ENCODE data around the gene FBRS.

The FBRS gene

GRCh38 chr16:30665830-30666190 lies 7.6 kb downstream of the FBRS start:
- Histone ChIP-seq H3K27ac (ENCODE audit: low read depth, low read length) (no peak overlapping the region), H3K4me3 (ENCODE audit: low read length) (no peak overlapping the region), H3K9me3 (ENCODE audit: insufficient read depth, low read depth, low read length) (no peaks in the 10 kb centered on the region), H3K36me3 (ENCODE audit: insufficient read depth, low read length) (peaks cover 51% of the 10 kb centered on the region), H3K9ac (ENCODE audit: low read depth, low read length) (no peak overlapping the region), H3K27me3 (ENCODE audit: insufficient read depth, low read length) (peaks cover 87% of the 10 kb centered on the region), H3K4me1 (ENCODE audit: insufficient read depth, low read length) (no peaks in the 10 kb centered on the region)
- WGBS = 95% methylated on average over 4 of the region's 4 CpGs

DNA sequence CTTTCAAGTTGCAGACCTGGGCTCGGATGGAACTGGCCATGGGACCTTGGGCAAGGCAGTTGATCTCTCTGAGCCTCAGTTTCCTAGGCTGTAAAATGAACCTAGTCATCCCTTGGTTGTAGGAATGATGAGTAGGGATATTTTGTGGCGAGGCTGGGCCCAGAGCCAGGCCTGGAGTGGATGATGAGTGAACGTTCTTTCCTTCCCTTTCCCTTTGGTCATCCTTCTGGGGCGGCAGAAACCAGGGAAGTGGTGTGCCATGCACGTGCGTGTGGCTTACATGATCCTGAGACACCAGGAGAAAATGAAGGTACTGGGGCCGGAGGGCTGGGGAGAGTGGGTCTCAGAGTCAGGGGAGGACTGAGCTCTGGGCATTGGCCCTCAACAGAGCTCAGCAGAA lies 8.4 kb downstream of the FBRS start:
- Histone ChIP-seq H3K4me1 (ENCODE audit: insufficient read depth, low read length) (no peaks in the 10 kb centered on the region), H3K9ac (ENCODE audit: low read depth, low read length) (no peak overlapping the region), H3K27me3 (ENCODE audit: insufficient read depth, low read length) (peaks cover 87% of the 10 kb centered on the region), H3K4me3 (ENCODE audit: low read length) (no peak overlapping the region), H3K36me3 (ENCODE audit: insufficient read depth, low read length) (peaks cover 43% of the 10 kb centered on the region), H3K27ac (ENCODE audit: low read depth, low read length) (no peak overlapping the region), H3K9me3 (ENCODE audit: insufficient read depth, low read depth, low read length) (no peaks in the 10 kb centered on the region)
- WGBS = 94% methylated on average over 7 of the region's 7 CpGs

GRCh38 chr16:30667361-30667905 lies 9.2 kb downstream of the FBRS start:
- H3K36me3 ChIP-seq (ENCODE audit: insufficient read depth, low read length) = peaks cover 37% of the 10 kb centered on the region
- H3K4me1 ChIP-seq (ENCODE audit: insufficient read depth, low read length) = no peaks in the 10 kb centered on the region
- no peak overlapping the region for H3K27ac ChIP-seq (ENCODE audit: low read depth, low read length)
- WGBS = 92% methylated on average over 11 of the region's 11 CpGs
- H3K9me3 ChIP-seq (ENCODE audit: insufficient read depth, low read depth, low read length) = no peaks in the 10 kb centered on the region
- peaks cover 87% of the 10 kb centered on the region for H3K27me3 ChIP-seq (ENCODE audit: insufficient read depth, low read length)
- no peak overlapping the region for H3K9ac ChIP-seq (ENCODE audit: low read depth, low read length)
- no peak overlapping the region for H3K4me3 ChIP-seq (ENCODE audit: low read length)

- Histone ChIP-seq H3K27me3 (ENCODE audit: insufficient read depth, low read length) (peaks cover 87% of the 10 kb centered on the region), H3K9ac (ENCODE audit: low read depth, low read length) (no peak overlapping the region), H3K27ac (ENCODE audit: low read depth, low read length) (no peak overlapping the region), H3K4me1 (ENCODE audit: insufficient read depth, low read length) (no peaks in the 10 kb centered on the region), H3K36me3 (ENCODE audit: insufficient read depth, low read length) (peaks cover 29% of the 10 kb centered on the region), H3K4me3 (ENCODE audit: low read length) (no peak overlapping the region), H3K9me3 (ENCODE audit: insufficient read depth, low read depth, low read length) (no peaks in the 10 kb centered on the region)
- WGBS = 93% methylated on average over 12 of the region's 12 CpGs
Observed at GRCh38 chr16:30668393-30668792, 10.2 kb downstream of the FBRS start.

DNA sequence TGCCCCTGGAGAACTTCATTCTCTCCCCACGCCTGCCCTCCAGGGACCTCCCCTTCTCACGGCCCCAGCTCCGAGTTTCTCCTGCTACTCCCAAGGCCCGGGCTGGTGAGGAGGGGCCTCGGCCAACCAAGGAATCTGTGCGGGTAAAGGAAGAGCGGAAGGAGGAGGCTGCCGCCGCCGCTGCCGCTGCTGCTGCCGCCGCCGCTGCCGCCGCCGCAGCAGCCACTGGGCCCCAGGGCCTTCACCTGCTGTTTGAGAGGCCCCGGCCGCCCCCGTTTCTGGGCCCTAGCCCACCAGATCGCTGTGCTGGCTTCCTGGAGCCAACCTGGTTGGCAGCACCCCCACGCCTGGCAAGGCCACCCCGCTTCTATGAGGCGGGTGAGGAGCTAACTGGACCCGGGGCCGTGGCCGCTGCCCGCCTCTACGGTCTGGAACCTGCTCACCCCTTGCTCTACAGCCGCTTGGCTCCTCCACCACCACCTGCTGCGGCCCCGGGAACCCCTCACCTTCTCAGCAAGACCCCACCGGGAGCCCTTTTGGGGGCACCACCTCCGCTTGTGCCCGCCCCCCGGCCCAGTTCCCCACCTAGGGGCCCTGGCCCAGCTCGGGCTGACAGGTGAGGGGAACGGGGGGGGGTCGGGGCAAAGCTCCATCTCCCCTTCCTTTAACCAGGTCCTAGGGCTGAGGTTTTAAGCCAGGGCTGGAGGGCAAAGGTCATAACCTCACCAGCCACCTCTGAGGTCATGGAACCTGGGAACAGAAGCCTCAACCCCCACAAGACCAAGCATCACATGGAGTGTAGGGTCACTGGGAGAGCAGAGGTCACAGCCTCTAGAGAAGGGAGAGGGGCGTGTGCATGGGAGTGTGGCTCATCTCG lies 11.0 kb downstream of the FBRS start:
- Histone ChIP-seq H3K36me3 (ENCODE audit: insufficient read depth, low read length) (peaks cover 25% of the 10 kb centered on the region; the same call in 1 of the 2 replicates), H3K27me3 (ENCODE audit: insufficient read depth, low read length) (peaks cover 91% of the 10 kb centered on the region), H3K4me1 (ENCODE audit: insufficient read depth, low read length) (no peaks in the 10 kb centered on the region), H3K4me3 (ENCODE audit: low read length) (no peak overlapping the region), H3K9me3 (ENCODE audit: insufficient read depth, low read depth, low read length) (no peaks in the 10 kb centered on the region), H3K27ac (ENCODE audit: low read depth, low read length) (no peak overlapping the region), H3K9ac (ENCODE audit: low read depth, low read length) (no peak overlapping the region)
- 94% methylated on average over 41 of the region's 41 CpGs for WGBS

DNA sequence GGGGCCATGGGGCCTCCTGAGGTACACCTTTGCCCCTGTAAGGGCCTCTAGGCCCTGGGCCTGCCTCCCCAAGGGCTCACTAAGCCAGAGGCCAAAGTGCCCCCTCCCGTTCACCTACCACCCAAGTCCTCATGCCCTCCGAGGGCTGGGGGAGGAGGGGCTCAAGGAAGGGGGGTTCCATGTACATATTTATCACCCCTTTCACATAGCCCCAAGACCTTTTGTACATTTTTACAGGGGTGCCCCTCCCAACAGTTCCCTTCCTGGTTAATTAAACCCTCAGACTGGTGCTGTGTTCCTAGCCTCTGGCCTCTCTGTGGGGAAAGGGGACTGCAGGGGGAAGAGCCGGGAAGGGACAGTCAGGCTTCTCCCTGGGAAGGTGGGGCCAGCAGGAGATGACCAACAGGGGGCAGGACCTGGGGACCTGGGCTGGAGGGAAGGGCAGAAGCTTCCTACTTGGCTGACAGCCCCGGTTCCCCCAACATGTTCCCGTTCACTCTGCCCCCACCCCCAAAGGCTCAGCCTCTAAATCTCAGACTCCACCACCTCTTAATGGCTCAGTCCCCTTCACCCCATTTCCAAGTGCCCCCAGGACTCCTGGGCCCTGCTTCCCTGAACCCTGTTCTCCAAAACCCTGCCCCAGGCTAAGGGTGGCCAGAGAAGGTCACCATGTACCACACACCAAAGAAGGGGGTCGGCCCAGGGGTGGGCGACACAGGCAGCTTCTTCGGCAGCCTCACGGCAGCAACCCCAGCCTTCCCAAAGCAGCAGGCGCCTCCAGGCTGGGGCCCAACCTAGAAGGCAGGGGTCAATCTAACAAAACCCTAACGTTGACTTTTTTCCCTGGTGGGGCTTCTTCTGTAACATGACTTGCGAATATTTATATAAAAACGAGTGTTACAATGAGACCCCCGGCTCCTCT lies 11.9 kb downstream of the FBRS start:
- Histone ChIP-seq H3K36me3 (ENCODE audit: insufficient read depth, low read length) (peaks cover 20% of the 10 kb centered on the region; the same call in 1 of the 2 replicates), H3K4me3 (ENCODE audit: low read length) (no peak overlapping the region), H3K9ac (ENCODE audit: low read depth, low read length) (no peak overlapping the region), H3K27ac (ENCODE audit: low read depth, low read length) (no peak overlapping the region), H3K4me1 (ENCODE audit: insufficient read depth, low read length) (no peaks in the 10 kb centered on the region), H3K27me3 (ENCODE audit: insufficient read depth, low read length) (peaks cover 96% of the 10 kb centered on the region), H3K9me3 (ENCODE audit: insufficient read depth, low read depth, low read length) (no peaks in the 10 kb centered on the region)
- WGBS = 89% methylated on average over 14 of the region's 14 CpGs

GRCh38 chr16:30675143-30675542 lies 16.9 kb downstream of the FBRS start:
- Histone ChIP-seq H3K4me1 (ENCODE audit: insufficient read depth, low read length) (no peaks in the 10 kb centered on the region), H3K36me3 (ENCODE audit: insufficient read depth, low read length) (no peaks in the 10 kb centered on the region), H3K27me3 (ENCODE audit: insufficient read depth, low read length) (peaks cover 98% of the 10 kb centered on the region), H3K9ac (ENCODE audit: low read depth, low read length) (no peak overlapping the region), H3K27ac (ENCODE audit: low read depth, low read length) (no peak overlapping the region), H3K9me3 (ENCODE audit: insufficient read depth, low read depth, low read length) (no peaks in the 10 kb centered on the region), H3K4me3 (ENCODE audit: low read length) (no peak overlapping the region)
- 76% methylated on average over 8 of the region's 10 CpGs for WGBS

DNA sequence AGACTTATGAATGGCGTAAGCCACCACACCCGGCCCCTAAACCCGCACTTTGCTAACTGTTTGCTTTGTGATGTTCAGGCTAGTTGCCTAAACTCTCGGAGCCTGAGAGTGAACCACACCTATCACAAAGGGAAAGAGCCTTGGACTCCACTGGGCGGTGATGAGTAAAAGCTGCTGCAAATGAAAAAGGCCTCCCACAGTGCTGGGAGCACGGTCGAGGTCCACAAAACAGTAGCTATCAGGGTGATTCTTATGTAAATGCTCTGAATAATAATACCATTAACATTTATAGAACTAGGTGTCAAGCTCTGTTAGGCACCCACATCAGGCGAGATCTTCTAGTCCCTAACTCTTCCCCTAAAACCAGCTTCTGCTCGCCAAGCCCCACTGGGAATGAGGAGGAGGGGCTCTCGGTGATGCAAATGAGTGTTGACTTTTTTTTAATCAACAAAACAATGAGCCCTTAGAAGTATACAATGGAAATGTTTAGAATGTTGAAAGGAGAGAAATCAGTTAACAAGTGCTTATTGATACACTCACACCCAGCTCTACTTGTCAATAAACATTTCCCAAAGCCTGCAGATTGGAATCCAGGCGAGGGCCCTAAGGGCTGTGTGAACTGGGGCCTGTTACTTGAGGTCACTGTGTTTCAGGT lies 19.8 kb downstream of the FBRS start:
- H3K4me3 ChIP-seq (ENCODE audit: low read length) = no peak overlapping the region
- no peaks in the 10 kb centered on the region for H3K4me1 ChIP-seq (ENCODE audit: insufficient read depth, low read length)
- H3K36me3 ChIP-seq (ENCODE audit: insufficient read depth, low read length) = no peaks in the 10 kb centered on the region
- H3K27me3 ChIP-seq (ENCODE audit: insufficient read depth, low read length) = peaks cover 98% of the 10 kb centered on the region
- H3K27ac ChIP-seq (ENCODE audit: low read depth, low read length) = no peak overlapping the region
- WGBS = 2% methylated on average over 9 of the region's 11 CpGs
- H3K9me3 ChIP-seq (ENCODE audit: insufficient read depth, low read depth, low read length) = no peaks in the 10 kb centered on the region
- H3K9ac ChIP-seq (ENCODE audit: low read depth, low read length) = no peak overlapping the region

- Histone ChIP-seq H3K9ac (ENCODE audit: low read depth, low read length) (no peak overlapping the region), H3K4me3 (ENCODE audit: low read length) (no peak overlapping the region), H3K9me3 (ENCODE audit: insufficient read depth, low read depth, low read length) (no peaks in the 10 kb centered on the region), H3K27me3 (ENCODE audit: insufficient read depth, low read length) (peaks cover 98% of the 10 kb centered on the region), H3K4me1 (ENCODE audit: insufficient read depth, low read length) (no peaks in the 10 kb centered on the region), H3K27ac (ENCODE audit: low read depth, low read length) (no peak overlapping the region), H3K36me3 (ENCODE audit: insufficient read depth, low read length) (no peaks in the 10 kb centered on the region)
- WGBS = 35% methylated on average over 3 of the region's 3 CpGs
Observed at GRCh38 chr16:30678586-30678970, 20.3 kb downstream of the FBRS start.

- Histone ChIP-seq H3K36me3 (ENCODE audit: insufficient read depth, low read length) (no peaks in the 10 kb centered on the region), H3K9ac (ENCODE audit: low read depth, low read length) (no peak overlapping the region), H3K4me3 (ENCODE audit: low read length) (no peak overlapping the region), H3K27me3 (ENCODE audit: insufficient read depth, low read length) (peaks cover 98% of the 10 kb centered on the region), H3K4me1 (ENCODE audit: insufficient read depth, low read length) (no peaks in the 10 kb centered on the region), H3K27ac (ENCODE audit: low read depth, low read length) (no peak overlapping the region), H3K9me3 (ENCODE audit: insufficient read depth, low read depth, low read length) (no peaks in the 10 kb centered on the region)
- 90% methylated on average over 3 of the region's 3 CpGs for WGBS
Observed at GRCh38 chr16:30680326-30680725, 22.1 kb downstream of the FBRS start.

Data from HUES64 (cell line).